ENCODE data around the gene E2F4. TPM values are rescaled to one million over a fixed set of nuclear protein-coding genes. Genes with fewer than 3 reads are reported as not detected.

The E2F4 gene
- total RNA-seq, 1 donor from 2014 or later: 85.7 TPM

DNA sequence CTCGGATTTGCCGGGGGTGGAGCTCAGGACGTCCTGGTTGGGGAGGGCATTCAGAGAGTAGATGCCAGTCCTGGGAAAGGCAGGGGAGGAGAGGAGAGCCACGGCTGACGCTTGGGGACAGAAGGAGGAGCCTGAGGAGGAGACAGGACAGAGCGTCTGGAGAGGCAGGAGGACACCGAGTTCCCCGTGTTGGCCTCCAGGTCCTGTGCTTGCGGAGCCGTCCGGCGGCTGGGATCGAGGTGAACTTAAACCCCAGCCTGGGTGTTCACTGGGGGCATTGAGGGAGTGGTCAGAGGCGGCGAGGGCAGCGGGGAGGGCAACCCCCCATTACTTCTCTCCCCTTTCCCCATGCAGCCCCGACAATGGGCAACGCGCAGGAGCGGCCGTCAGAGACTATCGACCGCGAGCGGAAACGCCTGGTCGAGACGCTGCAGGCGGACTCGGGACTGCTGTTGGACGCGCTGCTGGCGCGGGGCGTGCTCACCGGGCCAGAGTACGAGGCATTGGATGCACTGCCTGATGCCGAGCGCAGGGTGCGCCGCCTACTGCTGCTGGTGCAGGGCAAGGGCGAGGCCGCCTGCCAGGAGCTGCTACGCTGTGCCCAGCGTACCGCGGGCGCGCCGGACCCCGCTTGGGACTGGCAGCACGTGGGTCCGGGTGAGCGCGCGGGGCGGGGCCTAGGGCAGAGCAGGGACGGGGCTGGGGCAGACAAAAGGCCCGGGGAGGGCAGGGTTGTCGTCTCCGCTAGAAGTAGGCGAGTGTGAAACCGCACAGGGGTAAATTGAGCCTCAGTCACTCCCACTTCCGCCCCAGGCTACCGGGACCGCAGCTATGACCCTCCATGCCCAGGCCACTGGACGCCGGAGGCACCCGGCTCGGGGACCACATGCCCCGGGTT is 17.9 kb upstream of the E2F4 start:
- DNase-seq (ENCODE audit: low spot score): peak; percentile 81

DNA sequence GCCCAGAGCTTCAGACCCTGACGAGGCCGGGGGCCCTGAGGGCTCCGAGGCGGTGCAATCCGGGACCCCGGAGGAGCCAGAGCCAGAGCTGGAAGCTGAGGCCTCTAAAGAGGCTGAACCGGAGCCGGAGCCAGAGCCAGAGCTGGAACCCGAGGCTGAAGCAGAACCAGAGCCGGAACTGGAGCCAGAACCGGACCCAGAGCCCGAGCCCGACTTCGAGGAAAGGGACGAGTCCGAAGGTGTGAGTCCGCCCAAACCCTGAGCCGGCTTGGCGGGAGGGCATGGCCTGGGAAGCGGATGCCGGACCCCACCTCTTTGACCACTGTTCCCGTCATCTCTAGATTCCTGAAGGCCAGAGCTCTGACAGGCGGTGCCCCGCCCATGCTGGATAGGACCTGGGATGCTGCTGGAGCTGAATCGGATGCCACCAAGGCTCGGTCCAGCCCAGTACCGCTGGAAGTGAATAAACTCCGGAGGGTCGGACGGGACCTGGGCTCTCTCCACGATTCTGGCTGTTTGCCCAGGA is 17.2 kb upstream of the E2F4 start:
- no peak for DNase-seq (ENCODE audit: low spot score)

DNA sequence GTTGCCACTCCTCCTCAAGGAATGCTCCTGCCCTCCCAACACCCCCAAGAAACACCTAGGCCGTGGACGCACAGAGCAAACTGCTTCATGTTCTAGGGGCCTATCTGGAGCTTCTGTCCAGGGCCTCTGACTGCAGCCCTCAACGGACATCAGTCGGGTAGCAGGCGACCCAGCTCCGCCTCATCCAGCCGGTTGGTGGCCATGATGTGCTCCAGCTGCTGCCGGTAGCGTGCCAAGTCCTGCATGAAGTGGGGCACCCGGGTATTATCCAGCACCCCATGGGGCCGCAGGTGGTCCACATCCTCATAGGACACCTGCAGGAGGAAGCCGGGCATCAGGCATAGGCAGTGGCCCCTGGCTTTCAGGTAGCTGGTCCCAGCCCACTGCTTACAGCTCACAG is 15.3 kb upstream of the E2F4 start:
- no peak for DNase-seq (ENCODE audit: low spot score)

DNA sequence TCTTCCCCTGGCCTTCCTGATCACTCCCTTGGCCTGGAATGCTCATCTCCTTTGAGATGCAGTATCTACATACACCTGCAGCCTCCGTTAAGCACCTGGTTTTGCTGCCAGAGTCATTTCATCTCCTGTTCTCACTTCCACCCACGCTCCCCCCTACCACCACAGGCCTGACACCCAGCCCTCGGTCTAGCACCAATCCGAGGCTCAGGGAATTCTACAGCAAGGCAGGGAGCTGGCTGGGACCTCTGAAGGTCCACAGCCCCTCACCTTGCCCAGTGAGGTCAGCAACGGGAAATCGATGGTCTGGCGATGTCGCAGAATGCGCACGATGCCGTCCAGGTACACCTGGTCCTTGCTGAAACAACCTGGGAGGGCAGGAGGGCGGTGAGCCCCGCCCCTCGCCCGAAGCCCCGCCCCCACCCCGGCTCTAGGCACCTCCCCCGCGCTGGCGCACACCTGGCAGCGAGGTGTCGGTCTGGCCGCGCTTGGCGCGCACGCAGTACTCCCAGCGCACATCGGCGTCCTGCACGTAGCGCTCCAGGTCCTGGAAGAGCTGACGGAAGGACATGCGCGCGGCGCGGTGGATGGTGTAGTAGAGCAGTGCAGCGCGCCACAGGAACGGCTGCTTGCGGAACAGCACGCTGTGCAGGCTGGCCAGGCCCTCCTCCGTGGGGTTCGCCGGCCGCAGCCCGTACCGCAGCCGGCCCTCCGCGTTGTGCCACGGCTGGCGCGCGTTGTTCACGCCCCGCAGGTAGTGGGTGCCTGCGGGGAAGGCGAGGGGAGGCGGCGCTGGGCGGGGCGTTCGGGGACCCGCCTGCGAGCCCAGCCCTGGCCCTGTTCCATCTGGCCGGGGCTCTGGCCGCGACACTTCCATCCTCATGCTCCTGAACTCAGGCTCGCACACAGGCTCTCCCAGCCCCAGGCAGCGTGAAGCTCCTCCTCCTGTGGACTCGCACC is 13.9 kb upstream of the E2F4 start:
- peak; percentile 72 for DNase-seq (ENCODE audit: low spot score)

DNA sequence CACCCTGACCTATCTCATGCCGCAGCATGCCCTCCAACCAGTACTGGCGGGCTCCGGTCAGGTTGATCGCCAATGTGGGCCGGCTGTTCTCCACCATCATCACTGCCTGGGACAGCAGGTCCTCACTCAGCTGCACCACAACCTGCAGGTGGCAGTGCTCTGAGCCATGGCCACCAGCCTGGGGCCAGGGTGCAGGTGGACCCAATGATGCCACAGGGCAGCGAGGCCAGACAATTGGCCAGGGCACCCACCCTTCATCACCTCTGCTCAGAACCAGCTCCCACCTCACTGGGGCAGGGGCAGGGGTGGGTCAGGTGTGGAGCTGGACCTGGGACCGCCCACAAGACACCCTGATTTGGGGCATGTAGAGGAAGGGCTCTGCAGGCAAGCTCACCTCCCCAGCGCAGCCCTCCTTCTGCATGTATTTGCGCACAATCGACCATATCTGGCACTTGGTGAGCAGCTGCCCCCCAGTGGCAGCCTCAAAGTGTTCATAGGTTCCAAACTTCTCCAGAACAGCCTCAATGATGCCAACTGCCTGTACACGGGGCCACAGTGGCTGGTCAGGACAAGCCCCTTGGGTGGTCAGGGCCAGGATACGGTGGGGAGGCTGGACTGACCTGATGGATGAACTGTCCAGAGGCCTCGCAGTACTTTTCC is 12.4 kb upstream of the E2F4 start:
- no peak for DNase-seq (ENCODE audit: low spot score)

DNA sequence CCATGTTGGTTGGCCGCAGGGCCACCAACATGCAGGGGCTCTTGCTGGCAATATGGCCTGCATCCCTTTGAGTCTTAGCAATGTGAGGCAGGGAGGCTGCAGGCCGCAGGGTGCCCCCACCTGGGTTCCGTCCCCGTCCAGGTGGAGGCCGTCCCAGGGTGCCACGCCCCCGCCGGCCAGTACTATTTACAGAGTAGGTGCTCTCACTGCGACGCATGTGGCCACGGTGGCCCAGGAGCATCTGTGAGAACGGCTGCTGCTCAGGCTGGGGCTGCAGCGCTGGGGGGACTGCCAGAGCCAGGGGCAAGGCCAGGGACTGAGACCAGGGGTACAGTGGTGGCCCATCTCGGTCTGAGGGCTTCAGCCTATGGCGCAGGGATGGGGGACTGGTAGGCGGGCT is 11.8 kb upstream of the E2F4 start:
- DNase-seq (ENCODE audit: low spot score): no peak

DNA sequence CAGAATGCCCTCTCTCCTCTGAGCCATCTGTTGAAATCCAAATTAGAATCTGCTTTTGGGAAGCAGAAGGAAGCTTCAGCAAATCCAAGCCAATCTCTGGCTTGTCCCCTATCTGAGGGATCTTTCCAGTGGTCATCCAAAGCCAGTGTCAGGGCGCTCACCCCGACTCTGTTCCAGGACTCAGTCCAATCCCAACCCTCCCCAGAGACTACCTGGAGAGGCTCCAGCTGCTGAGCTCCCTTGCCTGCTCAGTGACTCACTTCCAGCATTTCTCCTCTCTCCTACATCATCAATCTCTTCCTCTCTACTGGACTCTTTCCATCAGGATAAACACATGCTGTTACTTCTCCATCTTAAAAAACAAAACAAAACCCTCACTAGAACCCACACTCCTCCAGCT is 10.6 kb upstream of the E2F4 start:
- DNase-seq (ENCODE audit: low spot score): no peak

DNA sequence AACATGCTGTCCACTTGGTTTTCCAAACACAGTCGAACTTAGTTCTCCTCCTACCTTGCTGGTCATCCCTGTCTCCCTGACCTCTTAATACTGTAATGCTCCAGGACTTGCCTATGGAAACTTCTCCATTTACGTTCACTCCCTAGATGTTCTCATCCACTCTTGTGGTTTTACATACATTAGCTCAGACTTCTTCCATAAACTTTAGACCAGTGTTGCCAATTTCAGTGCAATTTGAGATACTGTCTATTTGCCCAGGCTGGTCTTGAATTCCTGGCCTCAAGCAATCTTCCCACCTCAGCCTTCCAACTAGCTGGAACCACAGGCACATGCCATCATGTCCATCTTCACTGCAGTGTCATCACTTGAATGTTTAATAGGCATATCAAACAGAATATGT is 9.7 kb upstream of the E2F4 start:
- no peak for DNase-seq (ENCODE audit: low spot score)

DNA sequence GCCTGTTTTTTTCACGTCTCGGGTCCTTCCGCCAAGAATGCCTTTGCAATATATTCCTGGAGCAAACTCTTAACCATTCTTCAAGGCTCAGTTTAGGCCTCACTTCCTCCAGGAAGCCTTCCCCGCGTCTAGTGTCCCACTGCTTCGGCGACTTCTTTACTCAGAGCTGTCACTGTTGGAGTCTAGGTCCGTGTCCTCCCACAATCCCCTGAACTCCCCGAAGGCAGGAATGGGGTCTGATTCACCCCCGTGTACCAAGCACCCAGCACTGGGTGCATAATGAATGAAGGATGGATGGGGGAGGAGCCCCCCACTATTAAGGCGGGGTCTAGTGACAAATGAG is 8.7 kb upstream of the E2F4 start:
- DNase-seq (ENCODE audit: low spot score): no peak

DNA sequence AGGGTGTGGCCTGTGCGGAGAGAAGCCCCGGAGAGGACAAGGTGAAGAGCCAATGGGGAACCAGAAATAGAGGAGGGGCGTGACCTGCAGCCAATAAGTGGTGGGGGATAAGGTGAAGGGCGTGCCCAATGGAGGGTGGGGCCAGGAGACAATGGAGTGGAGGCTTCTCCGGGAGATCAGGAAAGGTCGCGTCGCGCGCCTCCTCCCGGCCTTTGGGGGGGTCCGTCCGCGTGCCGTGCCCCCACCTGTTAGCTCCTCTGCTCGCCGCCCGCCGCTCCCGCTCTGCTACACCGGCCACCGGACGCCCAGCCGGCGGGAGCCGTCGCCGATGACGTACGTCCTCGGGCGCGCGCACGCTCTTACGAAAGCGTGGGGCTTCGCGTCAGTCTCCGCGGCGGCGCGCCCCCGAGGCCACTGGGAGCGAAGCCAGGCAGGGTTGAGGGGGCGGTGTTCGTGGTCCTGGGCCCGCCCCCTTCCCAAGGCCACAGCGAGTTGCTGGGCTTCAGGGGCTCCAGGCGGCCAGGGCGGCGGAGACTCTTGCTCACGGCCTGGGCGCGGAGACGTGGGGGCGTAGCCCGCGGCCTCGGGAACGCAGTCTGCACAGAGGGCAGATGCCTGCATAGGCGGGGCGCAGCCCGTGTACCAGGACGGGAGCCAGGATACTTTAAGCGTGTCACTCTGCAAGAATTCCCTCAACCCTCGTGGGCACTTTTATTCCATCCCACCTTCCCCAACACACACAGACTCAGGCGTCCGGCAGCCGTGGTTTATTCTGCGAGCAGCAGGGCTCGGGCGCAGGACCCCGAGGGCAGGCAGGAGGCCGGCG is 8.1 kb upstream of the E2F4 start, which contains the start of gene MATCAP1:
TSS of gene MATCAP1 (minus strand) at position 337 of the 826 bp plus-strand sequence. CDS start 3,353 bp downstream, outside the sequence.
- peak; percentile 99 for DNase-seq (ENCODE audit: low spot score)

DNA sequence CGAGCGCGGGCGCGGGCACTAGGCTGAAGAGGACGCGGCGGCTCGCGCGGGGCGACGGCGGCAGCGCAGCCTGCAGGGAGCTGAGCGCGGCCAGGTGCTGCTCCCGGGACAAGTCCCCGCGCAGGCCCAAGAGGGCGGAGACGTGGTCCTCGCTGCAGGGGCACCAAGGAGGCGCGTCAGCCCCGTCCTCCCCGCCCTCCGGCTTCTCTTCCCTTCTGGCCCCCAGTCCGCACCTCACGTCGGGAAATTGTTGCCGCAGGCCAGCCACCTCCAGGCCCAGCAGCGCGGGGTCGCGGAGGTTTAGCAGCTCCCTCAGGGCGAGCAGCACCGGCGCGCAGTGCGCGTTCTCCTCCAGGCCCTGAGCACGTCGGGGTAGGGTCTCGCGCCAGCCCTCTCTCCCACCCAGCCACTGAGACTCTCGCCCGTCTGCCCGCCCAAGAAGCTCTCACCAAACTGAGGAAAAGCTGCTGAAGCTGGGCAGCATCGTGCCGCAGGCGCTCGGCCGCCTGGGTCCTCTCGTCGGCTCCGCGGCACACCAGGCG is 7.4 kb upstream of the E2F4 start:
- no peak for DNase-seq (ENCODE audit: low spot score)

DNA sequence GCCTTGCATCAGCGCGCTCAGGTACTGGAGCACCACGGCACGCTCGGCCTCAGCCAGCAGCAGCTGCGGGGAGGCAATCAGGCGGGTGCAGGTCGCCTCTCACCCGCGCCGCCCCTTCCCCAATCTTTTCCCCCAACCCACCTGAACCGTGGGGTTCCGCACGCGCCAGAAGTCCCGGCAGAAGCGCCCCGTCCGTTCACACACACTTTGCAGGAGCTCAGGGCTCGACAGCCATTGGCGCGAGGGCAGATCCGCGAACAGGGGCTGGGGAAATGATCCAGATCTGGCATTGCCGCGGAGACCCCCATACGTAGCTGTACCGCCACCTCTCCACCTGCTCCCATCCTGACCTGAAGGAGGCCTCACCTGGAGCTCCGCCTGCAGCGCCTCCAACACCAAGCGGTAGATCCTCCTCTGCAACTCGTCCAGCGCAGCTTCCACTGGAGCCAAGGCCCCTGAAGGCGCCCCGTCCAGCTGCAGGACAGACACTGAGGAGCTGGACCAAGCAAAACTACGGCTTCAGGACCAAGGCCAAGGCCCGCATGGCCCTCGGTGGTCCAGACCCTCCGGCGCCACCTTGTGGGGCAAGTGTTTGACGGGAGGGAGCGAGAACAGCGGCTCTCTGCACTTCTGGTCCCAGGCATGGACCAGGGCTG is 6.8 kb upstream of the E2F4 start:
- peak; percentile 88 for DNase-seq (ENCODE audit: low spot score)

DNA sequence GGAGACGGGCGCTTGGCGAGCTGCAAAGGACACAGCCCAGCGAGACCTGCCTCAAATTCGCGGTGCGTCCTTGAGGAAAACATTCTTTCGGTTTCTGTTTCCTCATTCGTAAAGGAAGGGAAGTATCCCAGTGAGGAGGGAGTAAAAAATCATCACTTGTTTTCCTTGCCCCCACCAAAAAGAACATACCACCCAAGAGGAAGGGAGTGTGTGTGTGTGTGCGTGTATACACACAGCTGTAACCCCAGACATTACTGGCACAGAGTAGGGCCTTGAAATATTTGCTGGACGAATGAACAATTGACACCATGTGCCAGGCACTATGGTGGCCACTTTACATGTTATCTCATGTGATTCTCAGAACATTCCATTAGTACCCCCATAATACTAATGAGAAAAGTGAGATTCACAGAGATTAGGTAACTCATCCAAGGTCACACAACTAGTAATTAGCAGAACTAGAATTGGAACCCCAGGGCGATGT is 6.3 kb upstream of the E2F4 start:
- DNase-seq (ENCODE audit: low spot score): no peak

DNA sequence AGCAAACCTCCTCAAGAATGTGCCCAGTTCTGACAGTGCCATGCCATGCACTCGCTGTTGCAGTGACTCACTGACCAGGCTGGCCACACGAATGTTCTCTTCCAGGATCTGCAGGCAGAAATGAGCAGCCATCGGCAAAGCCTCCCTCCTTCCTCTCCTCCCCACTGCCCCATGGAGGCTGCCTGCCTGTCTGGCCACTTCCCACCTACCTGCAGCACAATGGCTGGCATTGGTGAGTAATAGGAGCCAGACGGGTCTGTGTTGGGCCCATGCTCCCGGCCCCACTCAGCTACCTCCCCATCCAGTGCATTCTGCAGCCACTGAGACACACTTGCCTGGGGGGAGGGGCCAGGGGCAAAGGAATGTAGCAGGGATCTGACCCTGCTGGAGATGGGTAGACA is 5.4 kb upstream of the E2F4 start:
- DNase-seq (ENCODE audit: low spot score): no peak

DNA sequence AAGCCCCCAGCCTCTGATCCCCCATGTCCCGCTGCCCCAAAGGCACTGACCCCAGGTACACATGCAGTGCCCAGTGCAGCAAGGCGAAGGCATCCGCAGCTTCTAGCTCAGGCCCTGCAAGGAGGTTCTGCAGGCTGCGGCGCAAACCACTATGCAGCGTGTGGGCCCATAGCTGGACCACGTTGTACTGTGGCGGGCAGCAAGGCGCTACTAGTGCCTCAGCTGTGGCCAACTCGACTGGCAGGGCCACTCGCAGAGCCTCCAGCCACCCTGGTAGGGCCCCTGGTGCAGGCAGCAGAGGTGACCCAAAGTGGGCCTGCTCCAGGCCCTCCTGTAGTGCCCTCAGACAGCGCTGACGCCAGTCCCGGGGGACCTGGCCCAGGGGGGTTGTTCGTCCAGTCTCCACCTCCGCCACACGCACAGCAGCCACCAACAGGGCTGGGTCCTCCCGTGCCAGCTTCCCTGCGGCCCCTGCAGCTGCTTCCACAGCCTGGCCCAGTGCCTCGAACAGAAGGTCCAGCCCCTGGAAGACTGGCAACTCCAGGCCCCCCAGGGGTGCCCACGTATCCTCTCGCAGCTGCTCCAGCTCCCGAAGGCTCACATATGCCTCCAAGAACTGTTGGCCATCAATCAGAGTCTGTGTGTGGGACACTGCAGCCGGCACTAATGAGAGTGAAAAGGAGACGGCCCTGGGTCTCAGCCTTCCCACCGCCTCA is 4.6 kb upstream of the E2F4 start:
- no peak for DNase-seq (ENCODE audit: low spot score)

DNA sequence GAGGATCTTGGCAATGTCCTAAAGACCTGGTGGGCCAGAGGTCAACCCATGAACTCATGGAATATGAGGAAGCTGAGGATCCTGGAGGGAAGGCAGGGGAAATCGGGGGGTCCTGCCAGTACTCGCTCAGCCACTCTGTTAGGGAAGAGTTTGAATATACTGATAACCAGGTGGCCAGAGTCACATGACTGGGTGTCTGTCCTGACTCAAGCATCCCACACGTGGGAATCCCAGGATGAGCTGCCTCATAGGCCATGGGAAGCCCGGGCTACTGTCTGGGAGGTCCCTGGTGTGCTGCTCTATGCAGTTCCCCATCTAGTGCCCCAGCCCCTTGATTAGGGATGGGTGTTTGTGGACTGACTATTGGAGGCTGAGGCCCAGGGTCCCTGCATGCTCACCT is 3.6 kb upstream of the E2F4 start:
- DNase-seq (ENCODE audit: low spot score): no peak

DNA sequence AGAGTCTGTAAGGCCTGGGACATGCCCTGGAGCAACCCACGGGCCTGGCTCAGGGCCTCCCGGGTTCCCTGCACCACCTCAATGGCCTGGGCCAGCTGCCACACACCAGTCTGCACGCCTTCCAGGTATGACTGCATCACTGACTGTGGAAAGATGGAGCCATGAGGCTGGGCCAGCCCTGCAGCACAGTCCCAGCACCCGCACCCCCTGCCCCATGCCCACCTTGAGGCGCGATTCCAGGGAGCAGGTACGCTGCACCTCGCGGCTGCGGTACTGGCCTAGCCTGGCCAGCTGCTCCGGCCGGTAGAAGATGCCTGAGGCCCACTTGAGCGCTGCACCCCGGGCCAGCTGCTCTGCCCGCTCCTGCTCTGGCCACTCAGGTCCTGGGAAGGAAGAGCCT is 3.2 kb upstream of the E2F4 start:
- DNase-seq (ENCODE audit: low spot score): no peak

DNA sequence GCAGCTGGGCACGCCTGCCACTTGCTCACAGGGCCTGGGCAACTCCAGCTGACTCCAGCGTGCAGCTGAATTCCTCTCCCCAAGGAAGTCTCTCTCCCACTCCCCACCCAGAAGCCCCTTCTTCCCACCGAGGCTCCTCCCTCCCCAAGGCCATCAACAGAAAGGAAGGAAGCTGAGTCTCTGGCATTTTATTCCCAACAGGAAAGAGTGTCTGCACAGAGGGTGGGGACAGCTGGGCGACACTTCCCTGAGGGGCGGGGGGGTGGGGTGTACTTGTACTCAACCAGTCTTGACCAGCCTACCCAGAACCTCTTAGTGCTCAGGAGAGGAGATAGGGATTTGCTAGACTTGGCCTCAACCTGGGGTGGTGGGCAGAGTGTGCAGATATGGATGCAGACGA is 1.9 kb upstream of the E2F4 start, which contains the start of gene EXOC3L1:
TSS of gene EXOC3L1 (minus strand) at position 96 of the 400 bp plus-strand sequence. CDS start 460 bp downstream, outside the sequence.
- DNase-seq (ENCODE audit: low spot score): no peak
